ENCODE data around the gene NPRL2.

Gene NPRL2

GRCh38 chr3:50365080-50365841 is 14.7 kb upstream of the NPRL2 start:
- TF ChIP-seq POLR2A (IDR thresholded peaks at IDR 0.05; ENCODE audit: low read depth, low read length): no peak
- no peak for FAIRE-seq
- DNase-seq (ENCODE audit: insufficient read length, low spot score): no peak

GRCh38 chr3:50364573-50365079 is 14.1 kb upstream of the NPRL2 start:
- no peak for FAIRE-seq
- no peak for DNase-seq (ENCODE audit: insufficient read length, low spot score)

GRCh38 chr3:50359760-50360110 is 9.2 kb upstream of the NPRL2 start:
- no peak for FAIRE-seq

More at GRCh38 chr3:50364573-50365079, 14.1 kb upstream of the NPRL2 start:
- no peak for TF ChIP-seq POLR2A (IDR thresholded peaks at IDR 0.05; ENCODE audit: low read depth, low read length)

GRCh38 chr3:50358911-50359759 is 8.6 kb upstream of the NPRL2 start, which contains the start of gene TMEM115:
Gene TMEM115, minus strand, starts transcription at chr3:50359521. Its CDS starts 458 bp downstream, at chr3:50359063.
- peak; percentile 67 for TF ChIP-seq POLR2A (IDR thresholded peaks at IDR 0.05; ENCODE audit: low read depth, low read length)
- peak; percentile 99 for DNase-seq (ENCODE audit: insufficient read length, low spot score)
- peak; percentile 77 for FAIRE-seq

More at GRCh38 chr3:50359760-50360110, 9.2 kb upstream of the NPRL2 start:
- DNase-seq (ENCODE audit: insufficient read length, low spot score): no peak
- no peak for TF ChIP-seq POLR2A (IDR thresholded peaks at IDR 0.05; ENCODE audit: low read depth, low read length)

- no peak for TF ChIP-seq POLR2A (IDR thresholded peaks at IDR 0.05; ENCODE audit: low read depth, low read length)
- no peak for FAIRE-seq
- DNase-seq (ENCODE audit: insufficient read length, low spot score): no peak
Measured at GRCh38 chr3:50358355-50358910, 7.9 kb upstream of the NPRL2 start.

GRCh38 chr3:50357481-50357880 is 6.9 kb upstream of the NPRL2 start:
- no peak for TF ChIP-seq POLR2A (IDR thresholded peaks at IDR 0.05; ENCODE audit: low read depth, low read length)
- FAIRE-seq (no peak), DNase-seq (ENCODE audit: insufficient read length, low spot score) (no peak)

- no peak for FAIRE-seq
- no peak for DNase-seq (ENCODE audit: insufficient read length, low spot score)
- no peak for TF ChIP-seq POLR2A (IDR thresholded peaks at IDR 0.05; ENCODE audit: low read depth, low read length)
Measured at GRCh38 chr3:50356553-50356952, 6.0 kb upstream of the NPRL2 start.

GRCh38 chr3:50355829-50356552 is 5.4 kb upstream of the NPRL2 start:
- FAIRE-seq (no peak), DNase-seq (ENCODE audit: insufficient read length, low spot score) (no peak)

GRCh38 chr3:50354850-50355249 is 4.3 kb upstream of the NPRL2 start:
- TF ChIP-seq POLR2A (IDR thresholded peaks at IDR 0.05; ENCODE audit: low read depth, low read length): no peak
- FAIRE-seq: no peak
- no peak for DNase-seq (ENCODE audit: insufficient read length, low spot score)

More at GRCh38 chr3:50355829-50356552, 5.4 kb upstream of the NPRL2 start:
- TF ChIP-seq POLR2A (IDR thresholded peaks at IDR 0.05; ENCODE audit: low read depth, low read length): no peak

- no peak for FAIRE-seq
- no peak for DNase-seq (ENCODE audit: insufficient read length, low spot score)
- TF ChIP-seq POLR2A (IDR thresholded peaks at IDR 0.05; ENCODE audit: low read depth, low read length): no peak
Measured at GRCh38 chr3:50354186-50354764, 3.7 kb upstream of the NPRL2 start.

- FAIRE-seq (no peak), DNase-seq (ENCODE audit: insufficient read length, low spot score) (no peak)
- TF ChIP-seq POLR2A (IDR thresholded peaks at IDR 0.05; ENCODE audit: low read depth, low read length): no peak
Measured at GRCh38 chr3:50353245-50354004, 2.9 kb upstream of the NPRL2 start.

GRCh38 chr3:50352781-50353180 is 2.2 kb upstream of the NPRL2 start:
- FAIRE-seq: no peak

More at GRCh38 chr3:50352781-50353180, 2.2 kb upstream of the NPRL2 start:
- no peak for TF ChIP-seq POLR2A (IDR thresholded peaks at IDR 0.05; ENCODE audit: low read depth, low read length)
- DNase-seq (ENCODE audit: insufficient read length, low spot score): no peak
